Liver (tissue), 9 donors: Measurements from ENCODE around the gene EVC. TPM values are rescaled to one million over a fixed set of nuclear protein-coding genes. Genes with fewer than 3 reads are reported as not detected.

Experiments
- DNase-seq: peaks from one replicate; pipeline ENCODE4 v3.0.0-alpha.2; 2017; ENCODE audit warnings: low spot score
- H3K27ac ChIP-seq, 2 donors: one replicate each; pipeline ENCODE4 v1.7.0; 2013; ENCODE audit warnings: inconsistent platforms in 2 of 2, low read length in 2 of 2, control low read depth in 1 of 2, low read depth in 1 of 2, mild to moderate bottlenecking in 1 of 2
- H3K27me3 ChIP-seq, 4 donors: one replicate each; pipeline versions ENCODE4 v1.6.1 to v1.7.0; 2013; ENCODE audit warnings: low read length in 3 of 4, inconsistent platforms in 1 of 4, mild to moderate bottlenecking in 1 of 4, moderate library complexity in 1 of 4; ENCODE audit not compliant: control insufficient read depth in 4 of 4, insufficient read depth in 4 of 4
- H3K36me3 ChIP-seq, 4 donors: one replicate each; pipeline versions ENCODE4 v1.6.1 to v1.7.0; 2013; ENCODE audit warnings: low read length in 3 of 4, mild to moderate bottlenecking in 3 of 4, low read depth in 1 of 4, moderate library complexity in 1 of 4; ENCODE audit not compliant: control insufficient read depth in 4 of 4, insufficient read depth in 3 of 4
- H3K4me1 ChIP-seq, 4 donors: one replicate each; pipeline versions ENCODE4 v1.6.1 to v1.7.0; 2013; ENCODE audit warnings: low read length in 3 of 4, mild to moderate bottlenecking in 3 of 4, moderate library complexity in 1 of 4; ENCODE audit not compliant: control insufficient read depth in 4 of 4, insufficient read depth in 4 of 4
- H3K4me3 ChIP-seq, 3 donors: one replicate each; pipeline versions ENCODE4 v1.6.1 to v1.7.0; 2013; ENCODE audit warnings: low read length in 3 of 3, control low read depth in 1 of 3, low read depth in 1 of 3, mild to moderate bottlenecking in 1 of 3
- H3K9ac ChIP-seq, 2 donors: one replicate each; pipeline ENCODE4 v1.7.0; 2013; ENCODE audit warnings: low read length in 2 of 2, mild to moderate bottlenecking in 2 of 2, moderate library complexity in 2 of 2, control low read depth in 1 of 2, low read depth in 1 of 2
- H3K9me3 ChIP-seq, 4 donors: one replicate each; pipeline versions ENCODE4 v1.6.1 to v1.7.0; 2013; ENCODE audit warnings: low read length in 3 of 4; ENCODE audit not compliant: control insufficient read depth in 4 of 4
- EGR1 ChIP-seq, 2 donors: IDR thresholded peaks; 2 replicates each; pipeline ENCODE4 v1.6.1; 2016 to 2018; ENCODE audit warnings: antibody characterized with exemption in 2 of 2, low read depth in 2 of 2
- FOXA1 ChIP-seq: IDR thresholded peaks from 2 replicates; pipeline ENCODE4 v1.6.1; 2016; ENCODE audit warnings: antibody characterized with exemption
- FOXA2 ChIP-seq: IDR thresholded peaks from 2 replicates; pipeline ENCODE4 v1.6.1; 2016; ENCODE audit warnings: antibody characterized with exemption
- GABPA ChIP-seq, 2 donors: IDR thresholded peaks in 1 of 2; conservative IDR thresholded peaks in 1 of 2; 2 replicates each; pipeline ENCODE4 v1.6.1; 2016; ENCODE audit warnings: antibody characterized with exemption in 2 of 2, mild to moderate bottlenecking in 1 of 2, moderate library complexity in 1 of 2
- HNF4A ChIP-seq, 2 donors: conservative IDR thresholded peaks; 2 replicates each; pipeline ENCODE4 v1.6.1; 2016; ENCODE audit warnings: antibody characterized with exemption in 2 of 2, mild to moderate bottlenecking in 2 of 2
- HNF4G ChIP-seq: IDR thresholded peaks from 2 replicates; pipeline ENCODE4 v1.6.1; 2016; ENCODE audit warnings: antibody characterized with exemption
- JUND ChIP-seq, 2 donors: IDR thresholded peaks; 2 replicates each; pipeline ENCODE4 v1.6.1; 2016; ENCODE audit warnings: antibody characterized with exemption in 2 of 2
- MAX ChIP-seq: IDR thresholded peaks from 2 replicates; pipeline ENCODE4 v1.6.1; 2016; ENCODE audit warnings: antibody characterized with exemption
- RAD21 ChIP-seq, 2 donors: IDR thresholded peaks; 2 replicates each; pipeline ENCODE4 v1.6.1; 2016; ENCODE audit warnings: antibody characterized with exemption in 2 of 2, mild to moderate bottlenecking in 2 of 2
- REST ChIP-seq: IDR thresholded peaks from 2 replicates; pipeline ENCODE4 v1.6.1; 2016; ENCODE audit warnings: antibody characterized with exemption, mild to moderate bottlenecking
- RXRA ChIP-seq, 2 donors: IDR thresholded peaks; 2 replicates each; pipeline ENCODE4 v1.6.1; 2017 to 2018; ENCODE audit warnings: antibody characterized with exemption in 2 of 2, mild to moderate bottlenecking in 1 of 2
- TAF1 ChIP-seq: conservative IDR thresholded peaks from 2 replicates; pipeline ENCODE4 v1.6.1; 2016; ENCODE audit warnings: antibody characterized with exemption, mild to moderate bottlenecking
- WGBS: extraction: QIAGEN DNeasy Blood & Tissue Kit; methylation state at CpG from one replicate; pipeline ENCODE4 v1.1.7; 2013; 5-methylcytosine and 5-hydroxymethylcytosine counted together
- polyA plus RNA-seq, 2 donors: library from polyadenylated mRNA; stranded (reverse) in 1 of 2; unstranded in 1 of 2; fragments of 200-250 nt in 1 of 2; fragments of >200 nt in 1 of 2; fragmentation: Nextera tagmentation in 1 of 2; extraction: Ambion mirVana in 1 of 2; gene quantifications; one replicate each; pipeline versions ENCODE4 v1.2.1 to v1.2.3, GENCODE V29; 2013 to 2015
- total RNA-seq, 2 donors: library from RNA; depleted of rRNA; stranded (reverse); fragments of >200 nt; gene quantifications; one replicate each; pipeline ENCODE4 v1.2.3, GENCODE V29; 2014
- TF ChIP-seq, protein P1 (sequence below): IDR thresholded peaks from 2 replicates; pipeline ENCODE4 v1.6.1; 2016; ENCODE audit warnings: antibody characterized with exemption
- TF ChIP-seq, protein P2 (sequence below): IDR thresholded peaks from 2 replicates; pipeline ENCODE4 v1.6.1; 2016; ENCODE audit warnings: antibody characterized with exemption
- TF ChIP-seq, protein P3 (sequence below): fragments of 150-350 bp; IDR thresholded peaks from 2 replicates; pipeline ENCODE4 v1.5.1; 2017; ENCODE audit warnings: improper control_type of control experiment, low read depth, low read length; ENCODE audit not compliant: missing input control
- donor health status: healthy.
- donor health status: healthy.
- donor health status: healthy.
- donor health status: healthy.
- donor health status: healthy.

Gene EVC
- total and polyA plus RNA-seq, 4 donors = 0.76 to 10.9 (median 3.2) TPM

- H3K4me3 ChIP-seq = no peak overlapping the region
- 83% methylated on average over 30 of the region's 30 CpGs for WGBS
- H3K4me1 ChIP-seq = no peaks in the 10 kb centered on the region
- no peaks in the 10 kb centered on the region for H3K27me3 ChIP-seq
- H3K9ac ChIP-seq = no peak overlapping the region
- no peaks in the 10 kb centered on the region for H3K9me3 ChIP-seq
- H3K36me3 ChIP-seq = peaks cover 0 to 6% (median 1%) of the 10 kb centered on the region in 4 donors
- no peak for DNase-seq
- no peak for TF ChIP-seq EGR1 (IDR thresholded peaks at IDR 0.05; ENCODE audit: low read depth in 2 of 2)
- peak in 1 of 2 donors; percentile 31 for TF ChIP-seq RXRA (IDR thresholded peaks at IDR 0.05)
- peak in 1 of 2 donors; percentile 3 for TF ChIP-seq HNF4A (conservative IDR thresholded peaks at IDR 0.05)
- TF ChIP-seq MAX = no peak
- no peak overlapping the region for H3K27ac ChIP-seq
These were observed 20.3 kb downstream of the EVC start for GRCh38 chr4:5730993-5731990.

- TF ChIP-seq JUND (IDR thresholded peaks at IDR 0.05) = no peak
- TF ChIP-seq HNF4G = no peak
- TF ChIP-seq RXRA (IDR thresholded peaks at IDR 0.05) = no peak
- TF ChIP-seq RAD21 (IDR thresholded peaks at IDR 0.05) = no peak
- TF ChIP-seq FOXA1 = no peak
- TF ChIP-seq EGR1 (IDR thresholded peaks at IDR 0.05; ENCODE audit: low read depth in 2 of 2) = no peak
- TF ChIP-seq, protein P1, sequence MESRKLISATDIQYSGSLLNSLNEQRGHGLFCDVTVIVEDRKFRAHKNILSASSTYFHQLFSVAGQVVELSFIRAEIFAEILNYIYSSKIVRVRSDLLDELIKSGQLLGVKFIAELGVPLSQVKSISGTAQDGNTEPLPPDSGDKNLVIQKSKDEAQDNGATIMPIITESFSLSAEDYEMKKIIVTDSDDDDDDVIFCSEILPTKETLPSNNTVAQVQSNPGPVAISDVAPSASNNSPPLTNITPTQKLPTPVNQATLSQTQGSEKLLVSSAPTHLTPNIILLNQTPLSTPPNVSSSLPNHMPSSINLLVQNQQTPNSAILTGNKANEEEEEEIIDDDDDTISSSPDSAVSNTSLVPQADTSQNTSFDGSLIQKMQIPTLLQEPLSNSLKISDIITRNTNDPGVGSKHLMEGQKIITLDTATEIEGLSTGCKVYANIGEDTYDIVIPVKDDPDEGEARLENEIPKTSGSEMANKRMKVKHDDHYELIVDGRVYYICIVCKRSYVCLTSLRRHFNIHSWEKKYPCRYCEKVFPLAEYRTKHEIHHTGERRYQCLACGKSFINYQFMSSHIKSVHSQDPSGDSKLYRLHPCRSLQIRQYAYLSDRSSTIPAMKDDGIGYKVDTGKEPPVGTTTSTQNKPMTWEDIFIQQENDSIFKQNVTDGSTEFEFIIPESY = no peak
- no peak for TF ChIP-seq FOXA2
- TF ChIP-seq TAF1 = no peak
- no peak for TF ChIP-seq REST
- TF ChIP-seq, protein P2, sequence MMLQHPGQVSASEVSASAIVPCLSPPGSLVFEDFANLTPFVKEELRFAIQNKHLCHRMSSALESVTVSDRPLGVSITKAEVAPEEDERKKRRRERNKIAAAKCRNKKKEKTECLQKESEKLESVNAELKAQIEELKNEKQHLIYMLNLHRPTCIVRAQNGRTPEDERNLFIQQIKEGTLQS = no peak
- TF ChIP-seq HNF4A (conservative IDR thresholded peaks at IDR 0.05) = no peak
- TF ChIP-seq, protein P3, sequence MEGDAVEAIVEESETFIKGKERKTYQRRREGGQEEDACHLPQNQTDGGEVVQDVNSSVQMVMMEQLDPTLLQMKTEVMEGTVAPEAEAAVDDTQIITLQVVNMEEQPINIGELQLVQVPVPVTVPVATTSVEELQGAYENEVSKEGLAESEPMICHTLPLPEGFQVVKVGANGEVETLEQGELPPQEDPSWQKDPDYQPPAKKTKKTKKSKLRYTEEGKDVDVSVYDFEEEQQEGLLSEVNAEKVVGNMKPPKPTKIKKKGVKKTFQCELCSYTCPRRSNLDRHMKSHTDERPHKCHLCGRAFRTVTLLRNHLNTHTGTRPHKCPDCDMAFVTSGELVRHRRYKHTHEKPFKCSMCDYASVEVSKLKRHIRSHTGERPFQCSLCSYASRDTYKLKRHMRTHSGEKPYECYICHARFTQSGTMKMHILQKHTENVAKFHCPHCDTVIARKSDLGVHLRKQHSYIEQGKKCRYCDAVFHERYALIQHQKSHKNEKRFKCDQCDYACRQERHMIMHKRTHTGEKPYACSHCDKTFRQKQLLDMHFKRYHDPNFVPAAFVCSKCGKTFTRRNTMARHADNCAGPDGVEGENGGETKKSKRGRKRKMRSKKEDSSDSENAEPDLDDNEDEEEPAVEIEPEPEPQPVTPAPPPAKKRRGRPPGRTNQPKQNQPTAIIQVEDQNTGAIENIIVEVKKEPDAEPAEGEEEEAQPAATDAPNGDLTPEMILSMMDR = no peak
- TF ChIP-seq GABPA (IDR thresholded peaks at IDR 0.05 in 1 of 2, conservative IDR thresholded peaks at IDR 0.05 in 1 of 2) = no peak
- no peak overlapping the region for H3K27ac ChIP-seq
- 90% methylated on average over 10 of the region's 10 CpGs for WGBS
- no peak overlapping the region for H3K9ac ChIP-seq
- H3K9me3 ChIP-seq = peaks cover 0 to under 1% (median 0%) of the 10 kb centered on the region in 4 donors
- peaks cover 0 to 6% (median 1%) of the 10 kb centered on the region in 4 donors for H3K36me3 ChIP-seq
- H3K27me3 ChIP-seq = no peaks in the 10 kb centered on the region
- no peak for DNase-seq
- H3K4me1 ChIP-seq = no peaks in the 10 kb centered on the region
- no peak overlapping the region for H3K4me3 ChIP-seq
These were observed 21.2 kb downstream of the EVC start for GRCh38 chr4:5732158-5732557.
